ENCODE data around the gene AOPEP.

The AOPEP gene

DNA sequence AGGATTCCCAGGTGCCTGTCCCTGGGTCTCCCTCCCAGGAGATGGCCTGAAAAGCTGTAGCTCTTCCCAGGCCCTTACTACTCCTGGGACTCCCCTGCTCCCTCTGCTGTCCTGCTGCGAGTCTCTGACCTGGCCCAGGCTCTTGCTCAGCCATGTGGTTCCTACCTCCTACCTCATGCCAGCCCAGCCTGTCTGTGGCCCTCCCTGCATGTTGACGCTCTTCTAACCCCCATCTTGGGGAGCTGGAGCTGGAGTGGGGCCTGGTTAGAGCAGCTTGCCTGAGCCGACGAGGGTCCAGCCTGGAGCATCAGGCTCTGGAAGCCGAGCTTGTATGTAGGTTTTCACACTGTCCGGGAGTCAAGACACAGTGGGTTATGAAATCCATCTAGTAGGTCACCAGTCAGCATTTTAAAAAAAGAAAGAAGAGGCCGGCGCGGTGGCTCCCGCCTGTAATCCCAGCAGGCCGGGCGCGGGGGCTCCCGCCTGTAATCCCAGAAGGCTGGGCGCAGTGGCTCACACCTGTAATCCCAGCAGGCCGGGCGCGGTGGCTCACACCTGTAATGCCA, 346.6 kb downstream of the AOPEP start:
- Histone ChIP-seq H3K9me3 (ENCODE audit: control insufficient read depth, insufficient read depth, low read length) (no peaks in the 10 kb centered on the region), H3K4me3 (ENCODE audit: low read length) (no peak overlapping the region), H3K27ac (ENCODE audit: low read depth, low read length) (no peak overlapping the region), H3F3A (ENCODE audit: control insufficient read depth, insufficient read depth) (no peaks in the 10 kb centered on the region), H3K79me2 (ENCODE audit: control insufficient read depth, low read length) (no peaks in the 10 kb centered on the region), H3K27me3 (ENCODE audit: control insufficient read depth, low read length) (no peaks in the 10 kb centered on the region), H3K4me2 (ENCODE audit: low read length) (no peak overlapping the region), H4K20me1 (ENCODE audit: control insufficient read depth, insufficient read depth, low read depth, low read length) (no peaks in the 10 kb centered on the region), H3K9me2 (replicated peaks; ENCODE audit: control insufficient read depth, low read length) (no peaks in the 10 kb centered on the region), H3K36me3 (ENCODE audit: control insufficient read depth, low read length) (no peaks in the 10 kb centered on the region), H3K4me1 (ENCODE audit: control insufficient read depth, low read length) (no peaks in the 10 kb centered on the region)
- TF ChIP-seq, protein P1, sequence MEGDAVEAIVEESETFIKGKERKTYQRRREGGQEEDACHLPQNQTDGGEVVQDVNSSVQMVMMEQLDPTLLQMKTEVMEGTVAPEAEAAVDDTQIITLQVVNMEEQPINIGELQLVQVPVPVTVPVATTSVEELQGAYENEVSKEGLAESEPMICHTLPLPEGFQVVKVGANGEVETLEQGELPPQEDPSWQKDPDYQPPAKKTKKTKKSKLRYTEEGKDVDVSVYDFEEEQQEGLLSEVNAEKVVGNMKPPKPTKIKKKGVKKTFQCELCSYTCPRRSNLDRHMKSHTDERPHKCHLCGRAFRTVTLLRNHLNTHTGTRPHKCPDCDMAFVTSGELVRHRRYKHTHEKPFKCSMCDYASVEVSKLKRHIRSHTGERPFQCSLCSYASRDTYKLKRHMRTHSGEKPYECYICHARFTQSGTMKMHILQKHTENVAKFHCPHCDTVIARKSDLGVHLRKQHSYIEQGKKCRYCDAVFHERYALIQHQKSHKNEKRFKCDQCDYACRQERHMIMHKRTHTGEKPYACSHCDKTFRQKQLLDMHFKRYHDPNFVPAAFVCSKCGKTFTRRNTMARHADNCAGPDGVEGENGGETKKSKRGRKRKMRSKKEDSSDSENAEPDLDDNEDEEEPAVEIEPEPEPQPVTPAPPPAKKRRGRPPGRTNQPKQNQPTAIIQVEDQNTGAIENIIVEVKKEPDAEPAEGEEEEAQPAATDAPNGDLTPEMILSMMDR (IDR thresholded peaks at IDR 0.05; ENCODE audit: low read depth, low read length, poor library complexity, severe bottlenecking), result no peak
- no peak for TF ChIP-seq EZH2phosphoT487 (IDR thresholded peaks at IDR 0.05; ENCODE audit: borderline replicate concordance, low read length)

DNA sequence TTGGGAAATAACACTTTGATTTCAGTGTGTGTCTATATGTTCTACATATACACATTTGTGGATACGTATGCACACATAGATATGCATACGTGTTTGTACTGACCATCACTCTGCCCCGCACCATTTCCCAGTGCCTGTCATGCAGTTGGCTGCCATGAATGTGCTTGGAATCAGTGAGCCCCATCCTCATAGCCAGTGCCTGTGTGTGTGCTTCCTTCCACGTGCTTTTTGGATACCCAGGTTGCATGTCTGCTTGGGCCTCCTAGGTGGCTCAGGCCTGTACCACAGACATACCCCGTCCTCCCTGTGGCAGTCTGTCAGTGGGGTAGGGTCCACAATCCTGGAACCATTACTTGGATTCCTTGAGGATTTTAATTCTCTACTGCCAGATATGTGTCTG, 347.4 kb downstream of the AOPEP start:
- H3K27me3 ChIP-seq (ENCODE audit: control insufficient read depth, low read length), result no peaks in the 10 kb centered on the region
- H3K9me3 ChIP-seq (ENCODE audit: control insufficient read depth, insufficient read depth, low read length), result no peaks in the 10 kb centered on the region
- H3K79me2 ChIP-seq (ENCODE audit: control insufficient read depth, low read length), result no peaks in the 10 kb centered on the region
- H3K36me3 ChIP-seq (ENCODE audit: control insufficient read depth, low read length), result no peaks in the 10 kb centered on the region
- no peak for TF ChIP-seq EZH2phosphoT487 (IDR thresholded peaks at IDR 0.05; ENCODE audit: borderline replicate concordance, low read length)
- TF ChIP-seq, protein P1 (IDR thresholded peaks at IDR 0.05; ENCODE audit: low read depth, low read length, poor library complexity, severe bottlenecking), result no peak
- H3K4me2 ChIP-seq (ENCODE audit: low read length), result no peak overlapping the region
- no peaks in the 10 kb centered on the region for H3F3A ChIP-seq (ENCODE audit: control insufficient read depth, insufficient read depth)
- no peaks in the 10 kb centered on the region for H3K4me1 ChIP-seq (ENCODE audit: control insufficient read depth, low read length)
- no peak overlapping the region for H3K4me3 ChIP-seq (ENCODE audit: low read length)
- no peaks in the 10 kb centered on the region for H3K9me2 ChIP-seq (replicated peaks; ENCODE audit: control insufficient read depth, low read length)
- H4K20me1 ChIP-seq (ENCODE audit: control insufficient read depth, insufficient read depth, low read depth, low read length), result no peaks in the 10 kb centered on the region
- no peak overlapping the region for H3K27ac ChIP-seq (ENCODE audit: low read depth, low read length)

DNA sequence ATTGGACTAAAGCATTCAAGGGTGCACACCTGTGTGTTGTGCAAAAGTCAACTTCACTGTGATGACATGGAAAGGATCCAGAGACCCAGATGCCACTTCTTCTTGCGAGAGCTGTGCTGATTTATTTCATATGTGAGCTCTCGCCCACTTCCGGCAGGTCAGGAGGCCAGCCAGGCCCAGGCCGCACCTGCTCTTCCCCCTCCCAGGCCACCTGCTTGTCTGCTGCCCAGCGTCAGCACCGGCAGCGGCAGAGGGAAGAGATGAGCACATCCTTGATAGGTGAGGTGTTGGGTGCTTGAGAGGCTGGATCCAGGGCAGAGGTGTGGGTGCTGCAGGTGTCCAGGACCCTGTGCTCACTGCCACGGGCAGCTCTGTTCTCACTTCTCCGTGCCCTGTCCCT, 348.1 kb downstream of the AOPEP start:
- no peaks in the 10 kb centered on the region for H3K27me3 ChIP-seq (ENCODE audit: control insufficient read depth, low read length)
- no peak overlapping the region for H3K4me3 ChIP-seq (ENCODE audit: low read length)
- TF ChIP-seq, protein P1 (IDR thresholded peaks at IDR 0.05; ENCODE audit: low read depth, low read length, poor library complexity, severe bottlenecking), result no peak
- TF ChIP-seq EZH2phosphoT487 (IDR thresholded peaks at IDR 0.05; ENCODE audit: borderline replicate concordance, low read length), result no peak
- H3K4me2 ChIP-seq (ENCODE audit: low read length), result no peak overlapping the region
- no peaks in the 10 kb centered on the region for H3F3A ChIP-seq (ENCODE audit: control insufficient read depth, insufficient read depth)
- no peaks in the 10 kb centered on the region for H3K4me1 ChIP-seq (ENCODE audit: control insufficient read depth, low read length)
- no peaks in the 10 kb centered on the region for H3K79me2 ChIP-seq (ENCODE audit: control insufficient read depth, low read length)
- no peaks in the 10 kb centered on the region for H4K20me1 ChIP-seq (ENCODE audit: control insufficient read depth, insufficient read depth, low read depth, low read length)
- no peak overlapping the region for H3K27ac ChIP-seq (ENCODE audit: low read depth, low read length)
- no peaks in the 10 kb centered on the region for H3K36me3 ChIP-seq (ENCODE audit: control insufficient read depth, low read length)
- no peaks in the 10 kb centered on the region for H3K9me2 ChIP-seq (replicated peaks; ENCODE audit: control insufficient read depth, low read length)
- no peaks in the 10 kb centered on the region for H3K9me3 ChIP-seq (ENCODE audit: control insufficient read depth, insufficient read depth, low read length)

Data from DOHH2 (cell line).